GM13977 (cell line): Measurements from ENCODE around the gene PHKG1.
"Not testable (repeated sequence)": the region's sequence is repeated elsewhere in the genome, so short reads cannot be mapped to it uniquely, and the experiment has no call there.

Experiments used
- DNase-seq: peaks from one replicate; pipeline ENCODE4 v3.0.0; 2012; ENCODE audit warnings: low spot score
- in situ Hi-C: fragments of 300-500 bp; cut with MboI; formaldehyde crosslinking; loops from one replicate; pipeline ENCODE4 v1.12.0; 2022; ENCODE audit warnings: low sequenced_read_pairs, low pct_unique_long_range_greater_than_20kb, mixed read lengths, inconsistent platforms; ENCODE audit not compliant: unreplicated experiment
- TF ChIP-seq, protein P1 (sequence below): IDR thresholded peaks from 2 replicates; pipeline ENCODE4 v1.5.1; 2012; ENCODE audit warnings: mild to moderate bottlenecking, control low read depth; ENCODE audit not compliant: insufficient read depth; ENCODE audit errors: extremely low read depth, missing control alignments

The PHKG1 gene

DNA sequence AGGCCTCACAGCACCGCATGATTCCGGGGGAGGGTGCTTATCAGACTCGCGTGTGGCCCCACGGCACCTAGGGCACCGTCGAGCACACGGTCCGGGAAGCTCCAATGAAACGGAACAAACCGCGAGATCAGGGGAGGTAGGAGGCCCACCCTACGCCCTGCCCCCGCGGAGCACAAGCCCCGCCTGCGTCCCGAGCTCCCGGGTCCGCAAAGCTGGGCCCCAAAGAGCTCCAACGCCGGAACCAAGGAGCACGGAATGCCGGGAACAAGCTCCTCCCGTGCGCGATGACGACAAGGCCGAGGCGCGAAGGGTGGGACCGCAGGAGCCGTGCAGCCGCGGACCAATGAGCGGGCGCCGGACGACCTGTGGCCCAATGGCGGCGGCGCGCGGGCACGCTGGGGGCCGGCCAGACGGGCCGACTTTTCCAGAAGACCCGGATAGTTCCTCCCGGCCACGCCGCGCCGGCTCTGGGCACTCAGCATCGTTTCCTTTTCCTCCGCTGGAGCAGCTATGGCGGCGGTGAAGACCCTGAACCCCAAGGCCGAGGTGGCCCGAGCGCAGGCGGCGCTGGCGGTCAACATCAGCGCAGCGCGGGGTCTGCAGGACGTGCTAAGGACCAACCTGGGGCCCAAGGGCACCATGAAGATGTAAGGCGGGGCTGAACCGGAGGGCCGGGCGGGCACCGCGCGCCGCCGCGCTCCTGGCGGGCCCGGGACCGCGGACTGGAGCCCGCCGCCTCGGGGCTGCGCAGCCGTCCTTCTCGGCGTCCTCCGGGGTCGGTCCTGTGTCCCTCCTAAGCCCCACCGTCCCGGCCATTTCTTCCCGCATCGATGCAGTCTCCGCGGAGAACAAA is 41.2 kb downstream of the PHKG1 start, which contains the start of the genes CCT6A and PSPH:
TSS of gene CCT6A (plus strand) at position 427 of the 853 bp plus-strand sequence. CDS start at position 511, 84 bp downstream.
TSS of gene PSPH (minus strand) at position 106 of the 853 bp plus-strand sequence. CDS start 30,232 bp downstream, outside the sequence.
- TF ChIP-seq, protein P1, sequence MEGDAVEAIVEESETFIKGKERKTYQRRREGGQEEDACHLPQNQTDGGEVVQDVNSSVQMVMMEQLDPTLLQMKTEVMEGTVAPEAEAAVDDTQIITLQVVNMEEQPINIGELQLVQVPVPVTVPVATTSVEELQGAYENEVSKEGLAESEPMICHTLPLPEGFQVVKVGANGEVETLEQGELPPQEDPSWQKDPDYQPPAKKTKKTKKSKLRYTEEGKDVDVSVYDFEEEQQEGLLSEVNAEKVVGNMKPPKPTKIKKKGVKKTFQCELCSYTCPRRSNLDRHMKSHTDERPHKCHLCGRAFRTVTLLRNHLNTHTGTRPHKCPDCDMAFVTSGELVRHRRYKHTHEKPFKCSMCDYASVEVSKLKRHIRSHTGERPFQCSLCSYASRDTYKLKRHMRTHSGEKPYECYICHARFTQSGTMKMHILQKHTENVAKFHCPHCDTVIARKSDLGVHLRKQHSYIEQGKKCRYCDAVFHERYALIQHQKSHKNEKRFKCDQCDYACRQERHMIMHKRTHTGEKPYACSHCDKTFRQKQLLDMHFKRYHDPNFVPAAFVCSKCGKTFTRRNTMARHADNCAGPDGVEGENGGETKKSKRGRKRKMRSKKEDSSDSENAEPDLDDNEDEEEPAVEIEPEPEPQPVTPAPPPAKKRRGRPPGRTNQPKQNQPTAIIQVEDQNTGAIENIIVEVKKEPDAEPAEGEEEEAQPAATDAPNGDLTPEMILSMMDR: no peak
- DNase-seq: peak; percentile 95
- in situ Hi-C loops: no loop called here

DNA sequence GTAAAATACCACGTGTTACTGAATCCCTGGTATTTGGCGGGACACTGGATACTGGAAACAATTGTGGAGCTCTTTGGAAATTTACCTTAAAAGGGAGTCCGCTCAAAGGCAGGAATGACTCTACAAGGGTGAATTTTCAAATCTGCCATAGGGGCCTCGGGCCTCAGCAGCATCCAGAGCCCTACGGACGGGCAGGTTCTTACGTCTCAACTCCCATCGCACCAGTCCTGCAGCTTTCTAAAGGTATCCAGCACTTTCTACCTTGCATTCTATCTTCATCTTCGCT is 41.8 kb downstream of the PHKG1 start:
- no peak for DNase-seq
- TF ChIP-seq, protein P1: no peak
- in situ Hi-C loops: no loop called here

DNA sequence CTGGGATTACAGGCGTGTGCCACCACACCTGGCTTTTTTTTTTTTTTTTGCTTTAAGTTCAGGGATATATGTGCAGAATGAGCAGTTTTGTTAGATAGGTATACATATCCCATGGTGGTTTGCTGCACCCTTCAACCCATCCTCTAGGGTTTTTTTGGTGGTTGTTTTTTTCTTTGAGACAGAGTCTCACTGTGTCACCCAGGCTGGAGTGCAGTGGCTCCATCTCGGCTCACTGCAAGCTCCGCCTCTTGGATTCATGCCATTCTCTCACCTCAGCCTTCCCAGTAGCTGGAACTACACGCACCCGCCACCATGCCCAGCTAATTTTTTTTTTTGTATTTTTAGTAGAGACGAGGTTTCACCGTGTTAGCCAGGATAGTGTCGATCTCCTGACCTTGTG is 44.0 kb downstream of the PHKG1 start:
- DNase-seq, in situ Hi-C loops: not testable (repeated sequence)

GRCh38 chr7:56048245-56048644 is 44.5 kb downstream of the PHKG1 start:
- TF ChIP-seq, protein P1: no peak
- in situ Hi-C loops: no loop called here
- no peak for DNase-seq

DNA sequence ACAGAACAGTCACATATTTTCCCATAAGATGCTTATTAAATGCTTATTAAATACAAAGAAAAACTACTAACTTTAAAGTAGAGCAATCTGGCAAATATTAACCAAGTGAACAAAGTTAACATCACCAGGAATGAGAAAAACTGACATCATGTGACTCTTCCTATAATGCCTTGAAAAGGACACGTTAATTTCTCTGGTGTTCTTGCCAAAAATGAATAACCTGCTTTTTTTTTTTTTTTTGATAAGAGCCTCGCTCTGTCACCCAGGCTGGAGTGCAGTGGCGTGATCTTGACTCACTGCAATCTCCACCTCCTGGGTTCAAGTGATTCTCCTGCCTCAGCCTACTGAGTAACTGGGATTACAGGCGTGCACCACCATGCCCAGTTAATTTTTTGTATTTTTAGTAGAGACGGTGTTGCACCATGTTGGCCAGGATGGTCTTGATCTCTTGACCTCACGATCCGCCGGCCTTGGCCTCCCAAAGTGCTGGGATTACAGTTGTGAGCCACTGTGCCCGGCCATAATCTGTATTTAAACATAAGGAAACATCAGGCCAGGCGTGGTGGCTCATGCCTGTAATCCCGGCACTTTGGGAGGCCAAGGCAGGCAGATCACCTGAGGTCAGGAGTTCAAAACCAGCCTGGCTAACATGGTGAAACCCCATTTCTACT is 45.2 kb downstream of the PHKG1 start:
- in situ Hi-C loops, DNase-seq: not testable (repeated sequence)

GRCh38 chr7:56046721-56047445 is 45.9 kb downstream of the PHKG1 start:
- DNase-seq: no peak
- TF ChIP-seq, protein P1: no peak
- in situ Hi-C loops: no loop called here

DNA sequence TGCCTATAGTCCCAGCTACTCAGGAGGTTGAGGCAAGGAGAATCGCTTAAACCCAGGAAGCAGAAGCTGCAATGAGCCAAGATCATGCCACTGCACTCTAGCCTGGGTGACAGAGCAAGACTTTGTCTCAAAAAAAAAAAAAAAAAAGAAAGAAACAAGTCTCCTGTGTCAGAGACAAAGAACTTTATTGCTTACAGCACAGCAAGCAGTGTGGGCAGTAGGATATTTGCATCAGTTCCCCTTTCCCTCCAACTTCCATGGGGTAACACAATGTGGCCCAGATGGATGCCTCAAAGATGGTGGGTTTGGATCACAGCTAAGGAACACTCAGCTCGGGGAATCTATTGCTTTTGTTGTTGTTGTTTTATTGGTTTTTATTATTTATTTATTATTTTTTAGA is 47.0 kb downstream of the PHKG1 start:
- in situ Hi-C loops, DNase-seq: not testable (repeated sequence)

GRCh38 chr7:56040730-56041129 is 52.0 kb downstream of the PHKG1 start:
- in situ Hi-C loops: no loop called here
- DNase-seq: no peak
- TF ChIP-seq, protein P1: no peak
